Neural progenitor cell (in vitro differentiated cells): ENCODE data around the gene COL4A3. TPM values are rescaled to one million over a fixed set of nuclear protein-coding genes. Genes with fewer than 3 reads are reported as not detected.

Experiments used
- DNase-seq: peaks from one replicate; pipeline ENCODE4 v3.0.0-alpha.2; 2016; ENCODE audit warnings: low spot score
- H2AFZ ChIP-seq: fragments of 200-600 bp; sonication (generic); replicated peaks from 2 replicates; pipeline ENCODE4 v1.6.1; 2016; ENCODE audit warnings: antibody characterized with exemption
- H3F3A ChIP-seq: fragments of 200-600 bp; sonication (generic); 2 replicates; pipeline ENCODE4 v1.6.1; 2016; ENCODE audit warnings: antibody characterized with exemption, low read depth
- H3K27ac ChIP-seq: fragments of 200-600 bp; sonication (generic); 2 replicates; pipeline ENCODE4 v1.5.1; 2016; ENCODE audit warnings: mild to moderate bottlenecking
- H3K27me3 ChIP-seq: fragments of 200-600 bp; sonication (generic); 2 replicates; pipeline ENCODE4 v1.6.1; 2016; ENCODE audit warnings: mild to moderate bottlenecking, moderate library complexity
- H3K36me3 ChIP-seq: fragments of 200-600 bp; sonication (generic); 2 replicates; pipeline ENCODE4 v1.5.1; 2016
- H3K4me1 ChIP-seq: fragments of 200-600 bp; sonication (generic); 2 replicates; pipeline ENCODE4 v1.6.1; 2016; ENCODE audit warnings: mixed run types
- H3K4me2 ChIP-seq: fragments of 200-600 bp; sonication (generic); 2 replicates; pipeline ENCODE4 v1.6.1; 2016
- H3K4me3 ChIP-seq: fragments of 200-600 bp; sonication (generic); 2 replicates; pipeline ENCODE4 v1.5.1; 2016
- H3K79me2 ChIP-seq: fragments of 200-600 bp; sonication (generic); 2 replicates; pipeline ENCODE4 v1.6.1; 2016; ENCODE audit warnings: low read depth
- H3K9ac ChIP-seq: fragments of 200-600 bp; sonication (generic); 2 replicates; pipeline ENCODE4 v1.6.1; 2016
- H3K9me3 ChIP-seq: fragments of 200-600 bp; sonication (generic); 2 replicates; pipeline ENCODE4 v1.5.1; 2016; ENCODE audit warnings: low read depth
- H4K20me1 ChIP-seq: fragments of 200-600 bp; sonication (generic); 2 replicates; pipeline ENCODE4 v1.6.1; 2016; ENCODE audit warnings: low read depth
- H3K27ac Mint-ChIP-seq: 3 replicates; pipeline ENCODE4 v1.8.0; 2021; ENCODE audit warnings: mixed read lengths
- H3K27me3 Mint-ChIP-seq: 2 replicates; pipeline ENCODE4 v1.8.0; 2022; ENCODE audit warnings: low read depth, mild to moderate bottlenecking, inconsistent platforms, moderate library complexity, mixed read lengths; ENCODE audit not compliant: insufficient read depth
- H3K36me3 Mint-ChIP-seq: 3 replicates; pipeline ENCODE4 v1.8.0; 2021; ENCODE audit warnings: mixed read lengths
- H3K4me1 Mint-ChIP-seq: 3 replicates; pipeline ENCODE4 v1.8.0; 2021; ENCODE audit warnings: mixed read lengths
- H3K4me3 Mint-ChIP-seq: 3 replicates; pipeline ENCODE4 v1.8.0; 2021; ENCODE audit warnings: mild to moderate bottlenecking, moderate library complexity, mixed read lengths
- H3K9me3 Mint-ChIP-seq: 3 replicates; pipeline ENCODE4 v1.8.0; 2020; ENCODE audit warnings: mixed read lengths
- CTCF ChIP-seq: fragments of 200-600 bp; sonication (generic); IDR thresholded peaks from 2 replicates; pipeline ENCODE4 v1.5.1; 2017; ENCODE audit warnings: antibody characterized with exemption, mild to moderate bottlenecking
- EZH2 ChIP-seq: fragments of 200-600 bp; sonication (generic); IDR thresholded peaks from 2 replicates; pipeline ENCODE4 v1.6.1; 2017; ENCODE audit warnings: antibody characterized with exemption, mild to moderate bottlenecking, moderate library complexity
- EZH2phosphoT487 ChIP-seq: fragments of 200-600 bp; sonication (generic); IDR thresholded peaks from 2 replicates; pipeline ENCODE4 v1.6.1; 2017; ENCODE audit warnings: antibody characterized with exemption
- total RNA-seq: library from RNA; depleted of rRNA; stranded (reverse); fragments of >200 nt; gene quantifications from 2 replicates; pipeline ENCODE4 v1.2.3, GENCODE V29; 2015; ENCODE audit warnings: low replicate concordance

The COL4A3 gene
- total RNA-seq, 1 donor from 2014 or later, result not detected

- no peak overlapping the region for H2AFZ ChIP-seq
- H3K4me2 ChIP-seq, result no peak overlapping the region
- no peaks in the 10 kb centered on the region for H3K4me1 Mint-ChIP-seq
- peaks cover 9% of the 10 kb centered on the region for H3K27me3 ChIP-seq
- H3K4me1 ChIP-seq, result no peaks in the 10 kb centered on the region
- H3K4me3 Mint-ChIP-seq, result no peak overlapping the region
- no peaks in the 10 kb centered on the region for H3K9me3 ChIP-seq
- no peaks in the 10 kb centered on the region for H3K79me2 ChIP-seq
- H3K36me3 Mint-ChIP-seq, result no peaks in the 10 kb centered on the region
- H3K9ac ChIP-seq, result no peak overlapping the region
- H3K27ac Mint-ChIP-seq, result no peak overlapping the region
- no peaks in the 10 kb centered on the region for H4K20me1 ChIP-seq
- no peaks in the 10 kb centered on the region for H3K36me3 ChIP-seq
- no peak for DNase-seq
- TF ChIP-seq CTCF (no peak), EZH2 (no peak), EZH2phosphoT487 (no peak)
- no peaks in the 10 kb centered on the region for H3K9me3 Mint-ChIP-seq
- H3K4me3 ChIP-seq, result no peak overlapping the region
- no peak overlapping the region for H3K27ac ChIP-seq
- peaks cover 7% of the 10 kb centered on the region for H3K27me3 Mint-ChIP-seq
- H3F3A ChIP-seq, result no peaks in the 10 kb centered on the region
Observed at GRCh38 chr2:227214622-227215041, 50.2 kb downstream of the COL4A3 start.

GRCh38 chr2:227219312-227220105, 55.1 kb downstream of the COL4A3 start:
- Mint-ChIP-seq H3K4me1 (no peaks in the 10 kb centered on the region), H3K27me3 (peaks cover 4% of the 10 kb centered on the region), H3K27ac (no peak overlapping the region), H3K9me3 (no peaks in the 10 kb centered on the region), H3K4me3 (no peak overlapping the region), H3K36me3 (no peaks in the 10 kb centered on the region)
- no peaks in the 10 kb centered on the region for H3K9me3 ChIP-seq
- H3K4me2 ChIP-seq, result no peak overlapping the region
- no peaks in the 10 kb centered on the region for H3K27me3 ChIP-seq
- H4K20me1 ChIP-seq, result no peaks in the 10 kb centered on the region
- TF ChIP-seq EZH2phosphoT487 (no peak), CTCF (no peak), EZH2 (no peak)
- H3K9ac ChIP-seq, result no peak overlapping the region
- no peak overlapping the region for H2AFZ ChIP-seq
- H3K4me3 ChIP-seq, result no peak overlapping the region
- H3K4me1 ChIP-seq, result no peaks in the 10 kb centered on the region
- no peaks in the 10 kb centered on the region for H3K79me2 ChIP-seq
- H3F3A ChIP-seq, result no peaks in the 10 kb centered on the region
- no peak overlapping the region for H3K27ac ChIP-seq
- DNase-seq, result no peak
- H3K36me3 ChIP-seq, result no peaks in the 10 kb centered on the region

GRCh38 chr2:227221120-227221519, 56.7 kb downstream of the COL4A3 start:
- no peaks in the 10 kb centered on the region for H3K9me3 Mint-ChIP-seq
- no peak for DNase-seq

More at GRCh38 chr2:227221120-227221519, 56.7 kb downstream of the COL4A3 start:
- no peaks in the 10 kb centered on the region for H3K79me2 ChIP-seq
- H3K4me1 ChIP-seq, result no peaks in the 10 kb centered on the region
- H3K27me3 ChIP-seq, result no peaks in the 10 kb centered on the region
- no peak overlapping the region for H3K4me3 ChIP-seq
- no peak for TF ChIP-seq CTCF
- TF ChIP-seq EZH2phosphoT487, result no peak
- TF ChIP-seq EZH2, result no peak
- Mint-ChIP-seq H3K27ac (no peak overlapping the region), H3K27me3 (peaks cover 4% of the 10 kb centered on the region), H3K36me3 (no peaks in the 10 kb centered on the region), H3K4me1 (no peaks in the 10 kb centered on the region), H3K4me3 (no peak overlapping the region)
- H3F3A ChIP-seq, result no peaks in the 10 kb centered on the region
- H4K20me1 ChIP-seq, result no peaks in the 10 kb centered on the region
- H3K27ac ChIP-seq, result no peak overlapping the region
- no peaks in the 10 kb centered on the region for H3K36me3 ChIP-seq
- H3K4me2 ChIP-seq, result no peak overlapping the region
- peak overlapping the region; percentile 34 for H2AFZ ChIP-seq
- no peak overlapping the region for H3K9ac ChIP-seq
- H3K9me3 ChIP-seq, result no peaks in the 10 kb centered on the region
